GM23248 (cell line): ENCODE measurements around the gene HOXC13.

Experiments used
- EZH2 ChIP-seq: fragments of 200-600 bp; sonication (generic); IDR thresholded peaks from 2 replicates; pipeline ENCODE4 v1.6.1; 2018; ENCODE audit warnings: antibody characterized with exemption, mild to moderate bottlenecking; ENCODE audit not compliant: insufficient read depth, poor library complexity, severe bottlenecking
- EZH2phosphoT487 ChIP-seq: fragments of 200-600 bp; sonication (generic); IDR thresholded peaks from 2 replicates; pipeline ENCODE4 v1.6.1; 2018; ENCODE audit warnings: antibody characterized with exemption, moderate library complexity, mild to moderate bottlenecking, low read depth; ENCODE audit not compliant: insufficient read depth

GRCh38 chr12:53929527-53929926 is 9.1 kb upstream of the HOXC13 start:
- TF ChIP-seq EZH2phosphoT487 = no peak
- TF ChIP-seq EZH2 = no peak
